Stimulated activated CD8-positive, alpha-beta memory T cell treated with anti-CD3 and anti-CD28 coated beads, Interleukin-2, amount 100 ng/mL, for 48 hours (primary cell): Measurements from ENCODE around the gene ZNF598.
"Not testable (repeated sequence)": the region's sequence is repeated elsewhere in the genome, so short reads cannot be mapped to it uniquely, and the experiment has no call there.

Source experiments
- DNase-seq, 2 donors: peaks; one replicate each; pipeline ENCODE4 v3.0.0-alpha.2; 2020; ENCODE audit warnings: low read depth in 2 of 2

Gene ZNF598

DNA sequence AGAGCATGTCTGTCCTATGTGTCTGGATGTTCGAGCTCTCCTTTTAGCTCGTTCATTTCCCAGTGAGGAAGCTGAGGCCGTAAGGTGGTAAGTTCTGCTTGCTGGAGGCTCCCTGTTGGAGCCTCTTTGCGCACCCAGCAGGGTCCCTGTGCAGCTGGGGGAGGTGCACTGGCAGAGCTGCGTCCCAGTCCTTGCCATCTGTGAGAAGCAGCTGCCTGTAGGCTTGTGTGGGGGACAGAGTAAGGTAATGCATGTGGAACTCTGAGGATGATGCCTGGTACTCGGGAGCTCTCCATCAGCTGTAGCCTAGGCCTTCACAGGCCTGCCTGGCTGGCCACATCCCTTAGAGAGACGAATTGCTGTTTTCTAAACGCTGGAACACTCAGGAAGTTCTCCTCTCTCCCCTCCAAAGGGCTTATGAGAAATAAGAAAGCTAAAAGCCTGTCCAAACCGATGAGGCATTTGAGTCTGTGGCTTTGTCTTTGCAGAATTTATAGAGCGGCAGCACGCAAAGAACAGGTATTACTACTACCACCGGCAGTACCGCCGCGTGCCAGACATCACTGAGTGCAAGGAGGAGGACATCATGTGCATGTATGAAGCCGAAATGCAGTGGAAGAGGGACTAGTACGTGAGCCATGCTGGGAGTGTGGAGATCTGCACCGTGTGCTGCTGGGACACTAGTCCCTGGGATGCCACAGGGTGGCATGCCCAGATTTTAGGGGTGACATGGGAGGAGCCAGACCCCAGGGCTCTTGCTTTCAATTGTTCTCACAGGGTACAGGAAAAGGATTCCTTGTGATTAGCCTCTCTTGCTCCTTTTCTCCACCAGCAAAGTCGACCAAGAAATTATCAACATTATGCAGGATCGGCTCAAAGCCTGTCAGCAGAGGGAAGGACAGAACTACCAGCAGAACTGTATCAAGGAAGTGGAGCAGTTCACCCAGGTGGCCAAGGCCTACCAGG, 48.7 kb downstream of the ZNF598 start:
- no peak for DNase-seq

DNA sequence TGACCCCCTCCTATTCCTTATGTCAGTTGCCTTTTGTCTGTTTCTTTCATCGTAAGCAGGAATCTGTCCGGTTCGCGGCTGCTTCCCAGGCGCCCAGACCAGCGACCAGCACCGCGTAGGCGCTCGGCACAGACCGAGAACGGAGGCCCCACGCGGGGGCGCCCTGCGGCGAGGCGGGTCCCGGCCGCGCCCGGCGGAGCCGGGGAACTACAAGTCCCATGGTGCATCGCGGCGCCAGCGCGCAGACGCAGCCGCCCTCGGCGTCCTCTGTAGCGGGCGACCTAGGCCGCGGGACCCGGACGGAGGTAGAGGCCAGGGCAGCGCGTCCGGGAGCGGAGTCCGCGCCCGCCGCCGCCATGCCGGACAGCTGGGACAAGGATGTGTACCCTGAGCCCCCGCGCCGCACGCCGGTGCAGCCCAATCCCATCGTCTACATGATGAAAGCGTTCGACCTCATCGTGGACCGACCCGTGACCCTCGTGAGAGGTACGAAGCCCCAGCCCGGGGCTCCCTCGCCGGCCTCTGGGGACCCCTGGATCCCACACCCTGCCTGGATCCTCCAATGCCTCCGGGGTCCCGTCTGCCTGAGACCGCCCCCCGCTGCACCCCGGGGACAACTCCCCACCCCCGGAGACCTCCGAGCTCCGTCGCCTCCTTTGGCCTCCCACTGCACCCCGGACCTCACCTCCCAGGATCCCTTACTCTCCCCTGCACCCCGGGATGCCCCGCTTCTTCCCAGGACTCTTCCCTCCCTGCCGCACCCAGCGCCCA, 50.2 kb downstream of the ZNF598 start, which contains the start of gene NDUFB10:
NDUFB10 (plus strand) TSS at position 270 of the 771 bp plus-strand sequence; CDS start at position 357, 87 bp downstream.
- peak; percentile 93 to 94 for DNase-seq

GRCh38 chr16:1958715-1959268, 50.8 kb downstream of the ZNF598 start:
- no peak for DNase-seq

DNA sequence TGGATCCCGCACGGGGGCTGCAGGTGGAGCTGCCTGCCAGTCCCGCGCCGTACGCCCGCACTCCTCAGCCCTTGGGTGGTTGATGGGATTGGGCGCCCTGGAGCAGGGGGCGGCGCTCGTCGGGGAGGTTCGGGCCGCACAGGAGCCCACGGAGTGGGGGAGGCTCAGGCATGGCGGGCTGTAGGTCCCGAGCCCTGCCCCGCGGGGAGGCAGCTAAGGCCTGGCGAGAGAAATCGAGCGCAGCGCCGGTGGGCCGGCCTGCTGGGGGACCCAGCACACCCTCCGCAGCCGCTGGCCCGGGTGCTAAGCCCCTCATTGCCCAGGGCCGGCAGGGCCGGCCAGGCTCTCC, 51.5 kb downstream of the ZNF598 start:
- DNase-seq: not testable (repeated sequence)

DNA sequence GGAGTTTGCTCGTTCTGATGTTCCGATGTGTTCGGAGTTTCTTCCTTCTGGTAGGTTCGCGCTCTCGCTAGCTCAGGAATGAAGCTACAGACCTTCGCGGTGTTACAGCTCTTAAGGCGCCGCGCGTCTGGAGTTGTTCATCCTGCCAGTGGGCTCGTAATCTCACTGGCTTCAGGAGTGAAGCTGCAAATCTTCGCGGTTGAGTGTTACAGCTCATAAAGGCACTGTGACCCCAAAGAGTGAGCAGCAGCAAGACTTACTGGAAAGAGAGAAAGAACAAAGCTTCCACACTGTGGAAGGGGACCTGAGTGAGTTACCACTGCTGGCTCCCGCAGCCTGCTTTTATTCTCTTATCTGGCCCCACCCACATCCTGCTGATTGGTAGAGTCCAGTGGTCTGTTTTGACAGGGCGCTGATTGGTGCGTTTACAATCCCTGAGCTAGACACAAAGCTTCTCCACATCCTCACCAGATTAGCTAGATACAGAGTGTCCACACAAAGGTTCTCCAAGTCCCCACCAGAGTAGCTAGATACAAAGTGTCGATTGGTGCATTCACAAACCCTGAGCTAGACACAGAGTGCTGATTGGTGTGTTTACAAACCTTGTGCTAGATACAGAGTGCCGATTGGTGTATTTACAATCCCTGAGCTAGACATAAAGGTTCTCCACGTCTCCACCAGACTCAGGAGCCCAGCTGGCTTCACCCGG, 52.0 kb downstream of the ZNF598 start:
- not testable (repeated sequence) for DNase-seq

DNA sequence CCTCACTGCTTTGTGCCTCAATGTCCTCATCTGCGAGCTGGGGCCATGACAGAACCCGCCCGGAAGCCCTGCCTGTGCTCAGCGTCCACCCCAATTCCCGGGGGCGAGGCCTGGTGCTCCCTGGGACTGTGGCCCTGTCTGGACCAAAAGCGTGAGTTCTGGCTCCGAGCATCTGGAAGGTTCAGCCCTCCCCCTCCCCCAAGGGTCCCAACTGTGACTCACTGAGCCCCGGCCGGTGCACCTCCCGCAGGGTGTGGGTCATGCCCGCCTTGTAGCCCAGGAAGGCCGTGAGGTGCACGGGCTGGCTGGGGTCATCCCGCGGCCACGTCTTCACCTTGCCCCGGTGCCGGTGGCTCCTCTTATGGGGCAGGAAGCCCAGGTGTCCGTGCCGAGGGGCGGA, 55.9 kb downstream of the ZNF598 start:
- no peak for DNase-seq

DNA sequence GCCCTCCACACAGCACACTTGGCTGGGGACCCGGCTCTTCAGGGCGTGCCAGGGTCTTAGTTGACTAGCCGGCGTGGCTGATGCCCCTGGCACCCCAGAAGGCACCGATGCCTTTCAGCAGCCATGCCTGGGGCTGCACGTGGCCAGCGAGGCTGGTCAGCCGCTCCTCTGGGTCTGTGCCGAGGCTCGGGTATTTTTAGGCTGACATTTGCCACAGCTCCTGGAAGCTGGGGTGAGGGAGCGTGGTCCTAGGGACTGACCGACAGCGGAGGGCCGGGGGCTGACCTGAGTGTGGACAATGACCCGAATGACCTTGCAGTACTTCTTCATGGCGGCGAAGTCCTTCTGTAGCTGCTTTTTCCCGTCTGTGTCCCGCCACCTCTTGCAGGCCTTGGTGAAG, 59.1 kb downstream of the ZNF598 start:
- DNase-seq: no peak

- DNase-seq: no peak
Measured at GRCh38 chr16:1950047-1950446, 59.6 kb downstream of the ZNF598 start.

GRCh38 chr16:1949507-1949906, 60.1 kb downstream of the ZNF598 start:
- DNase-seq: no peak
